ENCODE data around the gene UNC13B.

The UNC13B gene

DNA sequence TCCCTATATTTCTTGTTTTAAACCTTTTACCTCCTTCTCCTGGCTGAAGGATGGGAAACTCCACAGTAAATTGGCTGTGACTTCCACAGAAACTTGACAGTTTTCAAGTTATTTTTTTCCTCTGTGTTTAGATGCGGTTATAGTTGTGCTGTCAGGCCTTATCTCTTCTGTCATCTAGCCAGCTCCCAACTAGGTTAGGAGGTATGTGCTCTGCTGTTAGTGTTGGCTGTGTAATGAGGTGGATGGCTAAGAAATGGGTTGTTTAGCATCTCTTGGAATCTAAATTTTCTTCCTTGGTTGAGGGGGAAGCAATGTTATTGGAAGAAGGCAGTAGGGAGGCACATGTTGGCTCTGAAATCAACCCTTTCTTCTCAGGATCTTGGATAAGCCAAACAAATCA is 178.2 kb downstream of the UNC13B start:
- no peak for DNase-seq (ENCODE audit: low spot score)
- TF ChIP-seq, protein P1, sequence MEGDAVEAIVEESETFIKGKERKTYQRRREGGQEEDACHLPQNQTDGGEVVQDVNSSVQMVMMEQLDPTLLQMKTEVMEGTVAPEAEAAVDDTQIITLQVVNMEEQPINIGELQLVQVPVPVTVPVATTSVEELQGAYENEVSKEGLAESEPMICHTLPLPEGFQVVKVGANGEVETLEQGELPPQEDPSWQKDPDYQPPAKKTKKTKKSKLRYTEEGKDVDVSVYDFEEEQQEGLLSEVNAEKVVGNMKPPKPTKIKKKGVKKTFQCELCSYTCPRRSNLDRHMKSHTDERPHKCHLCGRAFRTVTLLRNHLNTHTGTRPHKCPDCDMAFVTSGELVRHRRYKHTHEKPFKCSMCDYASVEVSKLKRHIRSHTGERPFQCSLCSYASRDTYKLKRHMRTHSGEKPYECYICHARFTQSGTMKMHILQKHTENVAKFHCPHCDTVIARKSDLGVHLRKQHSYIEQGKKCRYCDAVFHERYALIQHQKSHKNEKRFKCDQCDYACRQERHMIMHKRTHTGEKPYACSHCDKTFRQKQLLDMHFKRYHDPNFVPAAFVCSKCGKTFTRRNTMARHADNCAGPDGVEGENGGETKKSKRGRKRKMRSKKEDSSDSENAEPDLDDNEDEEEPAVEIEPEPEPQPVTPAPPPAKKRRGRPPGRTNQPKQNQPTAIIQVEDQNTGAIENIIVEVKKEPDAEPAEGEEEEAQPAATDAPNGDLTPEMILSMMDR (IDR thresholded peaks at IDR 0.05; ENCODE audit: extremely low read depth, missing control alignments) = no peak

DNA sequence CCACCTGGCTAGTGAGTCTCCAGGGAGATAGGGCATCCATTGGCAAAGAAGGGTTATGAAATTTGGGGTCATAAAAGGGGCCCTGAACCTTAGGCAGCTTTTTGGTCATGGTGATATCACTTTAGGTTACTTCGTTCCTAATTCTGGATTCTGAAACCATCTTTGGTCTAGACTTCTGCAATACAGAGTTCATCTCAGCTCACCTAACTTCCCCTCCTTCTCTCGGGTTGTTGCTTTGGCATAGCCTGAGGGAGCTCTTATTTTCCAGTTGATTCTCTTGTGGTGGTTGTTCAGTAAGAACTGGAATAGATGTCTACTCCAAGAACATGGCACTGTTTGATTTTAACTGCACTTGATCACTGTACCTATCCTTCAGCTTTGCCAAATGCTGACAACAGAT is 179.2 kb downstream of the UNC13B start:
- no peak for DNase-seq (ENCODE audit: low spot score)
- TF ChIP-seq, protein P1 (IDR thresholded peaks at IDR 0.05; ENCODE audit: extremely low read depth, missing control alignments) = no peak

DNA sequence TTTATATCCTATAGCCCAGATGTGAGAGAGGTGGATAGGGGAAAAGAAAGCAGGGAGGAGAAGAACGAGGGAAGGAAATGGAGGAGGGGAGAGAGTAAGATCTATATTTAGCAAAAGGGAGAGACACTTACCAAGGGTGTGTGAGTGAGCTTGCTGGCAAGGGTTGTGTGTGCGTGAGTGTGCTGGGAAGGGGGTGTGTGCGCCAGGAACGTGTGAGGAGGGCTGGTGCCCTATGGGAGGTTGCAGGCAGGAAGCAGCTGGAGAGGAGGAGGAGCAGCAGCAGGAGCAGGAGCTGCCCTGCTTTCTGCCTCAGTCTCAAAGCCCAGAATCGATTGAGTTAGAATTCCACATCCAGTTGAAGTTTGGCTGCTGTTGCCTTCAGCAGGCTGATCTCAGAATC is 179.8 kb downstream of the UNC13B start:
- DNase-seq (ENCODE audit: low spot score) = no peak
- TF ChIP-seq, protein P1 (IDR thresholded peaks at IDR 0.05; ENCODE audit: extremely low read depth, missing control alignments) = no peak

DNA sequence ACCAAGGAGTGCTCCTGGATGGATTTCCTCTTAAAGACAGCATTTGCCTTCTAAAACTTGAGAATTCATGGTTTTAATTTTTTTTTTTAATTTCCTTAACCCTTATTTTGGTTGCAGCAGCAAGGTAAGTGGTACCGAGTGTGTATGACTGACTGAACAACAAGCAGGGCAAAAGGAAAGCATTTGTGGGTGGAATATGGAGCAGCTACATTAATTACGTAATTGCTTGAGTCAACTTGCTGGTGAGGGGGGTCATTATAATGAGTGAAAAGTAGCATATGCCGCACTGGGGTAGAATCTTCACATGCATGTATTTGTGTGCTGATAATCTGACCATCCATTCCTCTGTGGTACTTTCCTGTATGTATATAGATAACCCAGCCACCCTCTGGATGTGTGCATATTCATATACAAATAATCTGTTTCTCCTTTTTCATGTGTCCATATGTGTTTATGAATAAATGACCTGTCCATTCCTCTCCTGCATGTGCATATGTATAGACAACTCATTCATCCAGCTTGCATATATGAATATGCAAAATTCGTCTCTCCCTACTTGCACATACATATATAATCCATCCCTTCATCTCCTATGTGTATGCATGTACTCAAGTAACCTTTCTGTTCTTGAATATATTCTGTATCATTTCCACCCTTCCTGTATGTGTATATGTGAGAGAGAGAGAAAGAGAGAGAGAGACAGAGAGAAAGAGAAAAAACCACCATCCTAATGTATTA is 180.6 kb downstream of the UNC13B start:
- no peak for DNase-seq (ENCODE audit: low spot score)
- TF ChIP-seq, protein P1 (IDR thresholded peaks at IDR 0.05; ENCODE audit: extremely low read depth, missing control alignments) = no peak

DNA sequence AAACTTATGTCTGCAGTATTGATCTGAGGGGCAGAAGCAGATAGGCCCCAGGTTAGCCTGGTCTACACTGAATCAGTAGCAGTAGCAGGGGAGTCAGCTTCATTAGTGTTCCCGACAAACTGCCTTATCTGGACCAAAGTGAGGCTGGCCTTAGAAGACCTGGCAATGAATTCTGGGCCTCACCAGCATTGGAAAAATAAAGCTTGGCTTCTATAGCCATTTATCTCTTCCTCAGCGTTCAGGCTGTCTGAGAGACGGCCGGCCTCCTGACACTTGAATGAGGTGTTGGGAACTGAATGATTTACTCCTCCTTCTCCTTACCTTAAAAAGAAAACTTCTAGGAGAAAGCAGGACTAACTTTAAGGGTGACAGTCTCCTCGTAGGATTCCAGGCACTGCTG is 186.3 kb downstream of the UNC13B start:
- no peak for DNase-seq (ENCODE audit: low spot score)
- TF ChIP-seq, protein P1 (IDR thresholded peaks at IDR 0.05; ENCODE audit: extremely low read depth, missing control alignments) = no peak

DNA sequence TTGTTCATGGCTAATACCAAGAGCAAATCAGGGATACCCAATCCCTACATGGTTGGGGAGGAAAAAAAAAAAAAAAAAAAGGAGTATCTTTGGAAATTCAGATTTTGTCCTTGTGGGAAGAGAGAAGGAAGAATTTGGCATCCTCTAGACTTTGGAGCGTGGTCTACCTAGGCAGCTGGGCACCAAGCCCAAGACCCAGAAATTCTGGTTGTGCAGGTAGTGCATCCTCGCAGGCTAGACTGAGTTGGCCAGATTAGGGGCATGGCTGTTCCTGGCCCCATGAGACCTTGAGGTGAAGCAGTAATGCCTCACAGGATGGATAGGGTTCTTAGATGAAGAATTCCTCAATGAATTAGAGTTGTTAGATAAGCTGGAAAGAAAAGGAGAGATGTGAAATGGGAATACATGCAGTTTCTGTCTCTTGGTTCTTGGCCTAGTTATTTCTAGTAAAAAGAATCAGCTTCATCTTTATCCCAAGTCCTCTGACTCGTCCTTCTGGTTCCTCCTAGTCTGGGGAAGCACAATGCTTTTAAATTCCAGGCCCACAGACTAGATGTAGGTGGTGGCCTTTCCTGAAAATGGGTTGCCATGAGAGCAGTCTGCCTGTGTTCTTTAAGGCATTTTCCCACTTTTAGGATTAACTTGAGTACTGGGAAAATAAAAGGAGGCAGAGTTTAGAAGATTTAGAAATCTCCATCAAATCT is 187.6 kb downstream of the UNC13B start:
- TF ChIP-seq, protein P1 (IDR thresholded peaks at IDR 0.05; ENCODE audit: extremely low read depth, missing control alignments) = no peak
- DNase-seq (ENCODE audit: low spot score) = no peak

DNA sequence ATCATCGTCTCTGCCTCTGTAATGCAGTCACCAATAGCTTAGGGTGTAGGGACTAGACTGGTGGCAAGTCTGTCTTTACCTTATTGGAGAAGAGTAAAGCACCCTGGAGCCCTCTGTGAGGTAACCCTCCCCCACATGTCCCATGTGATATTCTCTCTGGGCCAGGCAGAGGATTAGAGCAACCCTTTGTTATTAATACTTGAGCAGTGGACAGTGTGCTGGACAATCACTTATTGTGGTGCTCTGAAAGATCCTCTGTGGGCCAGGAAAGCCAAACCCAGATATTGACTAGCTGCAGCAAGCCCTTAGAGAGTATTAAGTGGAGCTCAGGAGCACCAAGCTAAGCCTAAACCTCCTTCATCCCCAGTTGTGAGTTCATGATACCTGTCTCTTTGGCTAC is 188.4 kb downstream of the UNC13B start:
- TF ChIP-seq, protein P1 (IDR thresholded peaks at IDR 0.05; ENCODE audit: extremely low read depth, missing control alignments) = no peak
- no peak for DNase-seq (ENCODE audit: low spot score)

All from GM20000 (cell line).